Erythroblast (primary cell): ENCODE data around the gene NDUFA11.
"Not testable (repeated sequence)": the region's sequence is repeated elsewhere in the genome, so short reads cannot be mapped to it uniquely, and the experiment has no call there.

Source experiments
- DNase-seq, 2 experiments: peaks; one replicate each; lab custom pipeline; 2025; lab: John Stamatoyannopoulos, UW
- GATA1 ChIP-seq: IDR thresholded peaks from 2 replicates; pipeline ENCODE4 v1.6.1; 2011; ENCODE audit warnings: low read depth, mild to moderate bottlenecking, control low read depth, low read length, moderate library complexity
- POLR2A ChIP-seq: IDR thresholded peaks from 2 replicates; pipeline ENCODE4 v1.6.1; 2011; ENCODE audit warnings: mild to moderate bottlenecking, low read length

NDUFA11 gene

GRCh38 chr19:5880604-5881078, 22.9 kb downstream of the NDUFA11 start:
- no peak for DNase-seq
- TF ChIP-seq POLR2A (no peak), GATA1 (no peak)

DNA sequence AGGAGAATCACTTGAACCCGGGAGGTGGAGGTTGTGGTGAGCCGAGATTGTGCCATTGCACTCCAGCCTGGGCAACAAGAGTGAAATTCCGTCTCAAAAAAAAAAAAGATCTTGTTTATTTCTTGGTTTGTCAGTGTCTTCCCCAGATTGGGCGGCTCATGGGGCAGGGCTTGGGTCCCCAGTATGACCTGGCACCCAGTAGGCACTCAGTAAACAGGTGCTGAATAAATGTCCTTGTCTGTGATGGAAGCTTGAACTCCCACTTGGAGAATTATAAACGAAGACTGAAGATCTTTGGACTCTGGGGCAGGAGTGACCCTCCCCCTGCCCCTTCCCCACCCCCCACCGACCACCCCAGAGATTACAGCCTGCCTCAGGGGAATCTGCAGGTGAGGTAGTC, 23.4 kb downstream of the NDUFA11 start:
- DNase-seq: no peak
- TF ChIP-seq POLR2A (no peak), GATA1 (no peak)

- DNase-seq: no peak
- no peak for TF ChIP-seq POLR2A
- TF ChIP-seq GATA1: no peak
Measured at GRCh38 chr19:5877882-5878281, 25.7 kb downstream of the NDUFA11 start.

- TF ChIP-seq POLR2A (no peak), GATA1 (no peak)
- DNase-seq: no peak
Measured at GRCh38 chr19:5877427-5877826, 26.2 kb downstream of the NDUFA11 start.

DNA sequence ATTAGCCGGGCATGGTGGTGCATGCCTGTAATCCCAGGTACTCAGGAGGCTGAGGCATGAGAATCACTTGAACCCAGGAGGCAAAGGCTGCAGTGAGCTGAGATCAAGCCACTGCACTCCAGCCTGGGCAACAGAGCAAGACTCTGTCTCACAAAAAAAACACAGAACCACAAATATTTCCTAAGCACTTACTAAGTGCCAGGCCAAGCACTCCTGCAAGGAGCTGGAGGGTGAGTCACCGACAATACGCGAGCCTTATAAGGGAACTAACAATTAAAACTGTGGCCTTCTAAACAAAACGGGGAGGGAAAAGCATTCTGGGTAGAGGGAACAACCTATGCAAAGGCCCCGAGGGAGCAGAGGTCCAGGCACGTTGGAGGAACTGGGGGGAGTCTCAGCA, 29.1 kb downstream of the NDUFA11 start:
- not testable (repeated sequence) for DNase-seq

DNA sequence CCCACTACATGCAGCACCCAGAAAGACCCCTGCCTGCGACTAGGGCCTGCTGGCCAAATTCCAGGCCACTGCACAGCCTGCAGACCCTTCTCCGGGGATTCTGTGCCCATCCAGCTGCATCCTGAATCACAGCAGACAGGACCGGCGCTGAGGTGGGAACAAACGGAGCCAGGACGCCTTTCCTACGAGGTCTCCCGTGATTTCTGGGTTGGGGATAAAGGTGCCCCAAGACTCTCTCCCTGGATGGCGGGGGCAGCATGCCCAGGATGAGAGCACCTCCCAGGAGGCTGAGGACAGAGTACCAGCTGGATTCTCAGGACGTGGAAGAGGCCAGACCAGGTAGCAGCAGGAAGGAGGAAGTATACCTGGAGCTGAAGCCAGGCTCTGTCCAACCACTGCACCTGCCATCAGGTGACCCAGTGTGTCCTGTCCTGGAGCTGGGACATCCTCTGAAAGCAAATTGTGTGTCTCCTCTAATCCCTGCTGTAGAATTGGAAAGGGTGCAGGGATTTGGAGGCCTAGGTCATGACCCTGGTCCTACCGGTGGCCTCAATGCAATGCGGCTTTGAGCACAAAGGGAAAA, 29.9 kb downstream of the NDUFA11 start:
- TF ChIP-seq POLR2A (no peak), GATA1 (no peak)
- no peak for DNase-seq

- no peak for DNase-seq
- TF ChIP-seq POLR2A: no peak
- TF ChIP-seq GATA1: no peak
Measured at GRCh38 chr19:5870986-5871394, 32.6 kb downstream of the NDUFA11 start.

- TF ChIP-seq GATA1 (no peak), POLR2A (no peak)
- no peak for DNase-seq
Measured at GRCh38 chr19:5867201-5868136, 36.1 kb downstream of the NDUFA11 start.

GRCh38 chr19:5865772-5866171, 37.8 kb downstream of the NDUFA11 start:
- DNase-seq: no peak
- no peak for TF ChIP-seq POLR2A
- TF ChIP-seq GATA1: no peak

DNA sequence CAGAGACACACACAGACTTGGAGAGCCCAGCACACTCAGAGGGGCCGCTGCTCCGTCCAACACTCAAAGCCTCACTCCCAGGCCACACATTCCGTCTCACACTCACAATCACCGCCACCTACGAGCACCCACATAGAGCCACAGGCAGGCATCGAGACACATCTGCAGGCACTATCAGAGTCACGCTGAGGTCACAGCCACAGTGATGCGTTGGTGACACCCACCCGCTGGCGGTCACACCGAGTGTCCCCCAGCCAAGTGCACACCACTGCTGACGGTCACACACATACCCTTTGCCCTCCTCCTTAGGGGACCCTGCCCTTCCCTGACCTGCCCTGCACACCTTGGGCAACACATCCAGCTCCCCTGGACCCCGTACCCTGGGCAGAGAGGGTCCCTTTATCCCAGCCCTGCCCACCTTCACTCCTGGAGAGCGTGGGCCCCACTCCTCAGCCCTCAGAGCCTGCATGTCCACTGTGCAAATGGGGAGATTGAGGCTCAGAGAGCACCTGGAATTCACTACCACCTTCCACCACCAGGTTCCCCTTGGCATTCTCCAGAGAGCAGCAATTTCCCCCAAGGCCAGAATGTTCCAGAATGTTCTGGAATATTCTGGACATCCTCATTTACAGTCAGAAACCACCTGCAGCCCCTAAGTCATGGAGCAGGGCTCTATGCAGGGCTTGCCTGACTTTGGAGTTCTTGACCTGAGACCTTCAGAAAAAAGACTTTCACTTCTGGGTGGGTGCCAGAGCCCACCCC, 38.7 kb downstream of the NDUFA11 start:
- TF ChIP-seq GATA1 (no peak), POLR2A (no peak)
- DNase-seq: no peak

- no peak for DNase-seq
- TF ChIP-seq GATA1: no peak
- no peak for TF ChIP-seq POLR2A
Measured at GRCh38 chr19:5864013-5864720, 39.4 kb downstream of the NDUFA11 start.

- TF ChIP-seq POLR2A: no peak
- TF ChIP-seq GATA1: no peak
- DNase-seq: no peak
Measured at GRCh38 chr19:5863030-5863665, 40.4 kb downstream of the NDUFA11 start.

DNA sequence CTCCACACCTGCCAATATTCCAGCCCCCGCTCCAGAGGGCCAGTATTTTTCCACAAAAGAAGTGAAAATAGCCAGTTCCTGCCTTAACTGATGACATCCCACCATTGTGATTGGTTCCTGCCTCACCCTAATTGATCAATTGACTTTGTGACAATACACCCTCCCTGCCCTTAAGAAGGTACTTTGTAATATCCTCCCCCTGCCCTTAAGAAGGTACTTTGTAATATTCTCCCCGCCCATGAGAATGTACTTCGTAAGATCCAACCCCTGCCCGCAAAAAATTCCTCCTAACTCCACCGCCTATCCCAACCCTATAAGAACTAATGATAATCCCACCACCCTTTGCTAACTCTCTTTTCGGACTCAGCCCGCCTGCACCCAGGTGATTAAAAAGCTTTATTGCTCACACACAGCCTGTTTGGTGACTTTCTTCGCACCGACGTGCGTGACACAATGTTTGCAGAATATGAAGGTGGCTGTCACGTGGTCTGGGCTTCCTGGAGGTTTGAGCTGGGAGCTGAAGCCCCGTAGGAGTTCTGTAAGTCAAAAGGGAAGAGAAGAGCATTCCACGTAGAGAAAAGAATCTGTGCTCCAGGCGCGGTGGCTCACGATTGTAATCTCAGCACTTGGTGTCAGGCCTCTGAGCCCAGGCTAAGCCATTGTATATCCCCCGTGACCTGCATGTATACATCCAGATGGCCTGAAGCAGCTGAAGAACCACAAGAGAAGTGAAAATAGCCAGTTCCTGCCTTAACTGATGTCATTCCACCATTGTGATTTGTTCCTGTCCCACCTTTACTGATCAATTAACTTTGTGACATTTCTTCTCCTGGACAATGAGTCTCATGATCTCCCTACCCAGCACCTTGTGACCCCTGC, 46.1 kb downstream of the NDUFA11 start:
- no peak for TF ChIP-seq GATA1
- no peak for DNase-seq

- DNase-seq: not testable (repeated sequence)
Measured at GRCh38 chr19:5855151-5855550, 48.4 kb downstream of the NDUFA11 start.

- DNase-seq: not testable (repeated sequence)
Measured at GRCh38 chr19:5854121-5854520, 49.5 kb downstream of the NDUFA11 start.
